MCF 10A (cell line): ENCODE measurements around the gene FBXL20. TPM values are rescaled to one million over a fixed set of nuclear protein-coding genes. Genes with fewer than 3 reads are reported as not detected.
A peak's percentile ranks its signal among the peaks of the same experiment; 100 is the strongest.

Source experiments
- BruUV-seq: library from RNA; stranded (reverse); fragments of 400-500 nt; replicated peaks from 2 replicates; lab custom pipeline; 2021; lab: Mats Ljungman, UMichigan
- CTCF ChIA-PET: fragments of 300-600 bp; sonication (Branson Sonifier 250); formaldehyde crosslinking; extraction: SDS; loops from one replicate; lab custom pipeline; 2021; ENCODE audit warnings: antibody characterized with exemption, inconsistent platforms; lab: Yijun Ruan, JAX
- POLR2A ChIA-PET: fragments of 300-600, 350-650 bp; sonication (Branson Sonifier 250); formaldehyde crosslinking; extraction: SDS; loops from one replicate; lab custom pipeline; 2020; ENCODE audit warnings: antibody characterized with exemption, inconsistent platforms; lab: Yijun Ruan, JAX
- DNase-seq: peaks from one replicate; pipeline ENCODE4 v3.0.0-alpha.2; 2018; ENCODE audit not compliant: unreplicated experiment
- H3K27ac Mint-ChIP-seq: one replicate; pipeline ENCODE4 v1.8.0; 2022; ENCODE audit warnings: mild to moderate bottlenecking, low read depth, mixed read lengths; ENCODE audit not compliant: unreplicated experiment
- H3K27me3 Mint-ChIP-seq: one replicate; pipeline ENCODE4 v1.8.0; 2022; ENCODE audit warnings: mixed read lengths; ENCODE audit not compliant: insufficient read depth, unreplicated experiment
- H3K36me3 Mint-ChIP-seq: one replicate; pipeline ENCODE4 v1.8.0; 2022; ENCODE audit warnings: mild to moderate bottlenecking, moderate library complexity, mixed read lengths; ENCODE audit not compliant: insufficient read depth, unreplicated experiment
- H3K4me1 Mint-ChIP-seq: one replicate; pipeline ENCODE4 v1.8.0; 2022; ENCODE audit warnings: mixed read lengths; ENCODE audit not compliant: insufficient read depth, unreplicated experiment
- H3K4me3 Mint-ChIP-seq: one replicate; pipeline ENCODE4 v1.8.0; 2022; ENCODE audit warnings: mild to moderate bottlenecking, moderate library complexity, mixed read lengths; ENCODE audit not compliant: unreplicated experiment
- H3K9me3 Mint-ChIP-seq: one replicate; pipeline ENCODE4 v1.8.0; 2022; ENCODE audit warnings: mixed read lengths; ENCODE audit not compliant: unreplicated experiment
- CTCF ChIP-seq: fragments of 200-600 bp; IDR thresholded peaks from one replicate; pipeline ENCODE4 v1.8.0; 2022; ENCODE audit warnings: antibody characterized with exemption, mild to moderate bottlenecking; ENCODE audit not compliant: unreplicated experiment
- intact Hi-C: fragments of 100-400 bp; cut with micrococcal nuclease; formaldehyde crosslinking; loops from 2 replicates; pipeline ENCODE4 v1.14.1; 2022
- total RNA-seq: library from RNA; stranded (reverse); gene quantifications from 2 replicates; pipeline ENCODE4 v1.2.3, GENCODE V29; 2022

FBXL20 gene
- total RNA-seq, 1 experiment from 2014 or later, result 13.4 TPM

- CTCF ChIA-PET, result interaction anchor here (0.6 to 3.2 kb wide), 6 partner anchors 10 to 160 kb away, joined by 3 to 27 read pairs (median 4); no protein-coding TSS in a partner anchor
- H3K9me3 Mint-ChIP-seq, result no peaks in the 10 kb centered on the region
These were observed 187.6 kb downstream of the FBXL20 start for GRCh38 chr17:39213852-39214251.

DNA sequence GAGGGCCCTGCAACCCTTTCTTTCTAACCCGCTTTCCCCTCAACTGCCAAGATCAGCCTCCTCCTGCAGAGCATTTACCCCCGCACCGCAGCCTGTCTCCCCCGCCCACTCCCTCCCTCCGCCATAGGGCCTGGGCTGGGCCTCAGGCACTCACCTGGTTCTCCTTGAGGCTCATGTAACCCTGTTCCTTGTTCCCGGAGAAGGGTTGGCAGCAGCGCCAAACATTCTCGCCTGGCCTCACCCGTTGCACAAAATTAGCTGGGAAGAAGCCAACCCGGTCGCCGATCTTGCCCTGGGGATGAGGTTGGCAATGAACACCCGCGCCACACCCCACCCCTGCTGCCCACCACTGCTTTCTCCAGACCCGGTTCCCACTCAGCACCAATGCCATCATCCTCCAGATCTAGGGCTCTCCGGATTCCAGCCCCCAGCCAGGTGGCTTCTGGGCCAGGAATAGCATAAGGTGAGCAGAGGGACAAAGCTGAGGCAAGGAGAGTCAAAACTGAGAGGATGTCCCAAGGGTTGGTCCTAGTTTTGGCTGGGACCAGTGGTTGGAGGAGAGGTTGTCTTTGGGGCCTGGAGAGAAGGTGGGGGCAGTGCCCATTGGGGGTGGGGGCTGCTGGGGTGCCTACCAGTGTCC lies 188.5 kb downstream of the FBXL20 start:
- CTCF ChIA-PET, result interaction anchor here (0.5 to 3.2 kb wide), 7 partner anchors 11 to 84 kb away, joined by 3 to 27 read pairs (median 4); no protein-coding TSS in a partner anchor
- intact Hi-C loops, result no loop called here

More at GRCh38 chr17:39213852-39214251, 187.6 kb downstream of the FBXL20 start:
- intact Hi-C loops, result no loop called here
- POLR2A ChIA-PET, result interaction anchor here (1.0 to 2.5 kb wide), 6 partner anchors 9 to 60 kb away, joined by 3 to 8 read pairs (median 5); partner anchors contain the start of gene RPL19
- peaks cover 43% of the 10 kb centered on the region for H3K4me1 Mint-ChIP-seq
- peak; percentile 93 for DNase-seq
- H3K4me3 Mint-ChIP-seq, result no peak overlapping the region
- no peaks in the 10 kb centered on the region for H3K27me3 Mint-ChIP-seq
- no TSS peak for BruUV-seq
- peaks cover 6% of the 10 kb centered on the region for H3K36me3 Mint-ChIP-seq
- peak overlapping the region; percentile 63 for H3K27ac Mint-ChIP-seq
- TF ChIP-seq CTCF, result no peak

GRCh38 chr17:39212195-39212810 lies 189.1 kb downstream of the FBXL20 start:
- no TSS peak for BruUV-seq
- ChIA-PET POLR2A (interaction anchor here (0.5 to 2.5 kb wide), 10 partner anchors 11 to 1007 kb away, joined by 3 to 18 read pairs (median 5); partner anchors contain the start of genes RPL19 and WIPF2), CTCF (interaction anchor here (0.5 to 3.2 kb wide), 5 partner anchors 11 to 85 kb away, joined by 3 to 27 read pairs (median 3); no protein-coding TSS in a partner anchor)
- TF ChIP-seq CTCF, result no peak
- Mint-ChIP-seq H3K4me3 (peak overlapping the region; percentile 44), H3K36me3 (peaks cover 6% of the 10 kb centered on the region), H3K4me1 (peaks cover 49% of the 10 kb centered on the region), H3K27ac (peak overlapping the region; percentile 63), H3K9me3 (no peaks in the 10 kb centered on the region), H3K27me3 (no peaks in the 10 kb centered on the region)
- DNase-seq, result peak; percentile 88
- intact Hi-C loops, result no loop called here

More for the DNA sequence above, 188.5 kb downstream of the FBXL20 start:
- Mint-ChIP-seq H3K4me1 (peaks cover 48% of the 10 kb centered on the region), H3K4me3 (peak overlapping the region; percentile 44), H3K9me3 (no peaks in the 10 kb centered on the region), H3K27me3 (no peaks in the 10 kb centered on the region), H3K36me3 (peaks cover 6% of the 10 kb centered on the region), H3K27ac (peak overlapping the region; percentile 63)
- no peak for TF ChIP-seq CTCF
- BruUV-seq, result no TSS peak
- POLR2A ChIA-PET, result interaction anchor here (0.5 to 2.5 kb wide), 11 partner anchors 10 to 1006 kb away, joined by 3 to 18 read pairs (median 5); partner anchors contain the start of genes RPL19 and WIPF2
- DNase-seq, result peak; percentile 96

GRCh38 chr17:39210093-39210434 lies 191.4 kb downstream of the FBXL20 start:
- Mint-ChIP-seq H3K9me3 (no peaks in the 10 kb centered on the region), H3K4me1 (peaks cover 60% of the 10 kb centered on the region), H3K4me3 (peak overlapping the region; percentile 54), H3K27ac (peak overlapping the region; percentile 83), H3K27me3 (no peaks in the 10 kb centered on the region), H3K36me3 (peaks cover 11% of the 10 kb centered on the region)
- ChIA-PET CTCF (interaction anchor here (0.7 to 13.7 kb wide), 6 partner anchors 10 to 227 kb away, joined by 3 to 485 read pairs (median 3); partner anchors contain the start of genes RPL19 and STAC2), POLR2A (interaction anchor here (0.6 to 5.2 kb wide), 9 partner anchors 8 to 461 kb away, joined by 3 to 75 read pairs (median 16); partner anchors contain the start of genes FBXL20 and RPL19)
- intact Hi-C loops, result no loop called here
- DNase-seq, result no peak
- BruUV-seq, result no TSS peak
- no peak for TF ChIP-seq CTCF
